ENCODE results near the gene CUL5.

DNA sequence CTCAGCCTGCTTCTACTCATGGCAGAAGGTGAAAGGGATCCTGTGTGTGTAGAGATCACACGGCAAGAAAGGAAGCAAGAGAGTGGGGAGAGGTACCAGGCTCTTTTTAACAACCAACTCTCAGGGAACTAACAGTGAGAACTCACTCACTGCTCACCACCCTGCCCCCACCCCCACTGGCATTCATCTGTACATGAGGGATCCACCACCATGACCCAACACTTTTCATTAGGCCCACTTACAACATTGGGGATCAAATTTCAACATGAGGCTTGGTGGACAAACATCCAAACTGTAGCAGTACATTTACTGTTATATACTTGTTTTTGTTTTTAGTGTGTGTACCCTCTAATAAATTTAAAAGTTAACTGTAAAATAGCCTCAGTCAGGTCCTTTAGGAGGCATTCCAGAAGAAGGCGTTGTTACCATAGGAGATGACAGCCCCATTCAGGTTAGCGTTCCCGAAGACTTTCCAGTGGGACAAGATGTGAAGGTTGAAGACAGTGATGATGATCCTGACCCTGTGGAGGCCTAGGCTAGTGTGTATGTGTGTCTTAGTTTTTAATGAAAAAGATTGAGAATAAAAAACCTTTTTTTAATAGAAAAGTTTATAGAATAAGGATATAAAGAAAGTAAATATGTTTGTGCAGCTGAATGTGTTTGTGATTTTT is 11.3 kb downstream of the CUL5 start:
- TF ChIP-seq, protein P1, sequence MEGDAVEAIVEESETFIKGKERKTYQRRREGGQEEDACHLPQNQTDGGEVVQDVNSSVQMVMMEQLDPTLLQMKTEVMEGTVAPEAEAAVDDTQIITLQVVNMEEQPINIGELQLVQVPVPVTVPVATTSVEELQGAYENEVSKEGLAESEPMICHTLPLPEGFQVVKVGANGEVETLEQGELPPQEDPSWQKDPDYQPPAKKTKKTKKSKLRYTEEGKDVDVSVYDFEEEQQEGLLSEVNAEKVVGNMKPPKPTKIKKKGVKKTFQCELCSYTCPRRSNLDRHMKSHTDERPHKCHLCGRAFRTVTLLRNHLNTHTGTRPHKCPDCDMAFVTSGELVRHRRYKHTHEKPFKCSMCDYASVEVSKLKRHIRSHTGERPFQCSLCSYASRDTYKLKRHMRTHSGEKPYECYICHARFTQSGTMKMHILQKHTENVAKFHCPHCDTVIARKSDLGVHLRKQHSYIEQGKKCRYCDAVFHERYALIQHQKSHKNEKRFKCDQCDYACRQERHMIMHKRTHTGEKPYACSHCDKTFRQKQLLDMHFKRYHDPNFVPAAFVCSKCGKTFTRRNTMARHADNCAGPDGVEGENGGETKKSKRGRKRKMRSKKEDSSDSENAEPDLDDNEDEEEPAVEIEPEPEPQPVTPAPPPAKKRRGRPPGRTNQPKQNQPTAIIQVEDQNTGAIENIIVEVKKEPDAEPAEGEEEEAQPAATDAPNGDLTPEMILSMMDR (optimal IDR thresholded peaks at IDR 0.05 in 1 of 3, IDR thresholded peaks at IDR 0.05 in 1 of 3, conservative IDR thresholded peaks at IDR 0.05 in 1 of 3; ENCODE audit: extremely low read depth in 1 of 3, insufficient read depth in 2 of 3, low read length in 3 of 3): no peak
- TF ChIP-seq EZH2 (IDR thresholded peaks at IDR 0.05; ENCODE audit: low read length): no peak
